IPS-NIHi11 (cell line): Measurements from ENCODE around the gene SKA3.
"Not testable (repeated sequence)": the region's sequence is repeated elsewhere in the genome, so short reads cannot be mapped to it uniquely, and the experiment has no call there.

ENCODE experiments used
- DNase-seq: peaks from one replicate; pipeline ENCODE4 v3.0.0; 2012; ENCODE audit warnings: mixed read lengths, low spot score

The SKA3 gene

DNA sequence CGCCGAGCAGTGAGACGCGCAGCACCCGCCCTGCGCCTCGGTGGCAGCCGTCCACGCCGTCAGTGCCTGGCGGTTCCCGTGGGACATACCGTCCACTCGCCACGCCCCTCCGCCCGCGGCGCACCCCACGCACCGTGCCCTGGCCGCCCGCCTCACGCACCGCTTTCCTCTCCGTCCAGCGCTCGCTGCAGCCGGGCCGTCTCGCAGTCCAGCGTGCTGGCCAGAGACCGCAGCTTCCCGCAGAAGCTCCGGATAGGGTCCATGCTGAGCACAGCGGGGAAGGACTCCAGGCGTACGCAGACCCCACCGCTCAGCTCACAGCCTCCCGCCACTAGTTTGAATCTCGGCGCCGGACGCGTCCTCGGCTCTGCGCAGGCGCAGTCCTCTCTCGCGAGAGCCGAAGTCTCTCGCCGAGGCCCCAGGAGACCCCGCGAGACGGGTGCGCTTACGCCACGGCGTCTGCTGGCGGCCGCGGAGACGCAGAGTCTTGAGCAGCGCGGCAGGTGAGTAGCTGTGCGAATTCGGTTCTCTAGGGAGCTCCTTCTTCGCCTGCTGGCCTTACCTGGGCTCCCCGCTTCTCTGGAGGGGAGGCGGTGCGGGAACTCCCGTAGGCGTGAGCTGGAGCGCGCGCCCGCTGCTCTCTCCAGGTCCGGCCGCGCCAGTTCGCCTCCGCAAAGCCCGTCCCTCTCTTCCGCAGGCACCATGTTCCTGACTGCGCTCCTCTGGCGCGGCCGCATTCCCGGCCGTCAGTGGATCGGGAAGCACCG, at the start of gene SKA3, which contains the start of gene MRPL57:
Gene SKA3, minus strand, starts transcription at position 338 of the 767 bp plus-strand sequence. Its CDS starts 75 bp downstream, at position 263.
Gene MRPL57, plus strand, starts transcription at position 444 of the 767 bp plus-strand sequence. Its CDS starts 259 bp downstream, at position 703.
- DNase-seq, result peak; percentile 95

DNA sequence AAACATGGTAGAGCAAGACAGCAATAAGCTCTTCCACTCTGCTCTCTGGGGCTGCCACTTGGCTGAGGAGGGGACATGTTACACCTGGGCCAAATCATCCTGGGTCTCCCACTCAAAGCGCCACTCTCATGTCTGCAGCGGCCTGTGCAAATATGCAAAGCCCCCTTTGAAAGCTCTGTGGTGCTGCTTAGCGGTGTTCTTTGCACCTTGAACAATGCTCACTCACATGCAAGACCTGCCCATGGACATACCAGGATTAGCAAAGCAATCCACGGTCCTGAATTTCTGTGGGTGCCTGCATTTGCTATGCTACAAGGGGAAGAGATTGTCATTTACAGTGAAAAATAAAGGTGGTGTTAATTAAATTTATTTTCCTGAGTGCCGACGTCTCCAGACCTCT, 48.7 kb upstream of the SKA3 start:
- no peak for DNase-seq

DNA sequence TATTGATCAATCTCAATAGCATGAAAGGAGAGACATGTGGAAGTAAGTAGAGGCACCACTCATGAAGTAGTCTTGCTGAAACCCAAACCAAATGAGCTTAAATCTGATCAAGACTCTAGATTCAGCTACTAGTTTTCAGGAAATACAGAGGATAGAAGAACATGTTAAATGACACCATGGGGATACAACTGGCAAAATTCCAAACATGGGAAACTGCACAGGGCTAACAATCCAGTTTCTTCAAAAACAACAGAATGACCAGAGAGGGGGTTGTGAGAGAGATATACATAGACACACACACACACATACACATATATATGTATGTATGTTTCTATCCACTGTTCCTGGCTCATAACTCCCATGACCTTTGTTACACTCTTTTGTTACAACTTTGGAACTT, 44.9 kb upstream of the SKA3 start:
- DNase-seq, result no peak

DNA sequence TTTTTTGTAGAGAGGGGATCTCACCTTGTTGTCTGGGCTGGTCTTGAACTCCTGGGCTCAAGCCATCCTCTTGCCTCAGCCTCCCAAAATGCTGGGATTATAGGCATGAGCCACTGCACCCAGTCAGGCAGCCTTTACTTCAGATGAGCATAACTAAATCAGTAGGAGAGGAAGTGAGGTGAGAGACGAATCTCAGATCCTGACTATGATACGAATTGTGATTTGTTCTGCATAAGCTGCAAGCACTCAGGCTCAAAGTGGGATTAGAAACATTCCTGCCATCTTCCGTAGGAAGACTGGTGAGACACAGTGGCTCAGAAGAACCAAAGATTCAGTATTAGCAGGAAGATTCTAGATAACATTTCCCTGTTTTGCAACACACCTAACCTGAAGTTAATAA, 43.4 kb upstream of the SKA3 start:
- DNase-seq, result not testable (repeated sequence)

DNA sequence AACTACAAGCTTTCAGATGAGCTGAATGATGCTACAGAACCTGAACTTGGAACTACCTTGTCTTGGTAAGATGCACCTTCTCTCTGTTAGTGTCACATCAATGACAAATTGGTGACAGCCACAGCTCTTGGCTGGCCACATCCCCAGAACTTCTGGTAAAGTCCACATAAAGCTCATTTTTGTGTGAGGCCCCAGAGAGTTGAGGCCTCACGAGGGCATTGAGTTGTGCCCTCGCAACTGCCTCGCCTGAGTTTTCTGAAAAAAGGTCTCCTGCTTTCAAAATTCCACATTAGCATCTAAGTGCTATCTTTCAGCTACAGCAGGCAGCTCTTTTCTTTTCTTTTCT, 42.7 kb upstream of the SKA3 start:
- no peak for DNase-seq

DNA sequence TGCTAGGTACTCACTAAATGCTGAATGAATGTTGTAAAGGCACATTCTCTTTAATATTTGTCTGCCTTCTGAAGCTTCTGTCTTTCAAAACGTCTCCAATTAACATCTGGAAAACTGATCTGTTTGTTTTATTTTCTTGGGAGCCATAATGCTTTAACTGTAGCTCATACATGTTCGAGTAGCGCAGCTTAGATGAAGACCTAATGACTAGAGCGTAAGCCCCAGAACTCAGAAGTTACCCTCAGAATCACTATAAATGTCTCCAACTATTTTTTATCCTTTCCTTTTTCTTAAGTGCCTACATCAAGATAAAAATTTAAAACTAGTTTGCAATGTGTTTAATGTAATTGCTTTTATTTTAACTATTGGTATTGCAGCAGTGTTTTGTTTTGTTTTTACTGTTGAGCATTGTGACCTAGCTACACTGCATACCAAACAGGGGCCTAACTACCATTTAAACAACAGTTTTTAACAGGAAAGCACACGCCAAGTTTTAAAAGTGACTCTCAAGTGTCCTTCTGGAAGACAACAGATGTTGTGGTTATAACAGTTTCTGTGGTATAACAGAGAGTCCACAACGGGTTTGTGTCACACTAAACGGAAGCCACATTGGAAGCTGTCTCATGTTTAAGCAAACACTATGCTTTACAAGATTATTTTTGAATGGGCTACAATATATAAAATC, 42.1 kb upstream of the SKA3 start:
- DNase-seq, result no peak

DNA sequence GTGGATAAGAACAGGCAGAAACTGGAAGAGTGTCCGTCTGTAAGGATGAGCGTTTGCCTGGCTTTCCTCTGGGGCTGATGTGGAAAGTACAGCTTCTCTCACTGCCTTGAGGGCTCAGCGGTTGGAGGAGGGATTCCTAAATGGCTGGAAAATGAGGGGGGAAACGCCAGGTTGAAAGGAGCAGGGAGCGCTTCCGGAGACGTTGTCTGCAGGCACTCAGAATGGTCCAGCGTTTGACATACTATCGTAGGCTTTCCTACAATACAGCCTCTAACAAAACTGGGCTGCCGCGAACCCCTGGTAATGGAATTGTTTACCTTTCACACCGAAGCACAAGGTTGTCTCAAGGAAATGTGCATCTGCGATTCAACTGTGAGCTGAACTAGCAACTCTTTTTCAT, 40.0 kb upstream of the SKA3 start:
- DNase-seq, result no peak

DNA sequence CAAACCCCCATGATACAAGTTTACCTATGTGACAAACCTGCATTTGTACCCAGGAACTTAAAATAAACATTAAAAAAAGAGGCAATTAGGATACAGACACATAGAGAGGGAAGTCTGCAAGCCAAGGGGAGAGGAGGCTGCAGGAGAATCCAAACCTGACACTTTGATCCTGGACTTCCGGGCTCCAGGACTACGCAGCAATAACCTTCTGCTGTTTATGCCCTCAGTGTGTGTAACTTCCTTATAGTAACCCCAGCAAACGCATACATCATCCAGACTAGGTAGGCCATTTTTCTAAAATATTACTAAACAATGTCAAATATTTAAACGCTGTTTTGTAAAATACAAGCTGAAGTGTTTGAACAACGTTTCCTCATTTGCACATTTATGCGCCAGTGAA, 39.1 kb upstream of the SKA3 start:
- not testable (repeated sequence) for DNase-seq

DNA sequence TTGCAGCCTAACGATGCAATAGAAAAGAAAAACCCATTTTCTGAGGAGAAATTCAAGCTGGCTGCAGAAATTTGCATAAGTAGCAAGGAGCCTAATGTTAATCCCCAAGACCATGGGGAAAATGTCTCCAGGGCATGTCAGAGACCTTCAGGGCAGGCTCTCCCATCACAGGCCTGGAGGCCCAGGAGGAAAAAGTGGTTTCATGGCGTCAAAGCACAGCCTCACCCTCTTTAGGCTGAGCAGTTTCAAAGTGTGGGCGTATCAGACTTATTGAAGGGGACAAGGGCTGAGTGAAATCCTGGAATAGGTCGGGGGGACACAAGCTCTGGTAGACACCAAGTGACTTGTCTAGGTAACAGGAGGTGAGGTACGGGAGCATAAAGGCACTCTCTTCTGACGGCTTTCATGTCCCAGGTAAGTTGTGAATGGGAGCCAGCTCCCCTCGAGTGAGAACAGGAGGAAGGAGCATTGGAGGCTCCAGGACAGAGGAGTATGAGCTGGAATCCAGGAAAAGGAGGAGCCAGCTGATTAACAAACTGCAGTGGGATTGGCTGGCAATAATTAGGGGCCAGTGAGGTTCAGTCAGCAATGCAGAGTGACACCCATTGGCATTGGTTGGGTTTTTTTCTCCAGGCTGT, 35.9 kb upstream of the SKA3 start:
- DNase-seq, result no peak

DNA sequence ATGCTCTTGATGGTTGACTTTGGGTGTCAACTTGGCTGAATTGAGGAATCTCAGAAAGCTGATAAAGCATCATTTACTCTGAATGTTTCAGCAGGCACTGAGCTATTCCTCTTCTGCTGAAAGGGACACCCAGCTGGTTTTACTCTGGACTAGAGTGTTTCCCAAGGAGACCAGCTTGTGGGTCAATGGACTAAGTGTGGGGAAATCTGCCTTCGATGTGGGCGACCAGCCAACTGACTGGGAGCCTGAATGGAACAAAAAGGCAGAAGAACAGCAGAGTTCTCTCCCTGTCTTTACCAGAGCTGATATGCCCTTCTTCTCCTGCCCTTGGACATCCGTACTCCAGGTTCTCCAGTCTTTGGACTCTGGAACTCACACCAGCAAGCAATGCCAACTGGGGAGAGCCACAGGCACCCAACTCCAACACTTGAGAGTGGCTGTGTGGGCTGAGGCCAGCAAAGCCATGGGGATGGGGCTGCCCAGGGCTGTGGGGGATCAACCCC, 32.4 kb upstream of the SKA3 start:
- DNase-seq, result no peak

DNA sequence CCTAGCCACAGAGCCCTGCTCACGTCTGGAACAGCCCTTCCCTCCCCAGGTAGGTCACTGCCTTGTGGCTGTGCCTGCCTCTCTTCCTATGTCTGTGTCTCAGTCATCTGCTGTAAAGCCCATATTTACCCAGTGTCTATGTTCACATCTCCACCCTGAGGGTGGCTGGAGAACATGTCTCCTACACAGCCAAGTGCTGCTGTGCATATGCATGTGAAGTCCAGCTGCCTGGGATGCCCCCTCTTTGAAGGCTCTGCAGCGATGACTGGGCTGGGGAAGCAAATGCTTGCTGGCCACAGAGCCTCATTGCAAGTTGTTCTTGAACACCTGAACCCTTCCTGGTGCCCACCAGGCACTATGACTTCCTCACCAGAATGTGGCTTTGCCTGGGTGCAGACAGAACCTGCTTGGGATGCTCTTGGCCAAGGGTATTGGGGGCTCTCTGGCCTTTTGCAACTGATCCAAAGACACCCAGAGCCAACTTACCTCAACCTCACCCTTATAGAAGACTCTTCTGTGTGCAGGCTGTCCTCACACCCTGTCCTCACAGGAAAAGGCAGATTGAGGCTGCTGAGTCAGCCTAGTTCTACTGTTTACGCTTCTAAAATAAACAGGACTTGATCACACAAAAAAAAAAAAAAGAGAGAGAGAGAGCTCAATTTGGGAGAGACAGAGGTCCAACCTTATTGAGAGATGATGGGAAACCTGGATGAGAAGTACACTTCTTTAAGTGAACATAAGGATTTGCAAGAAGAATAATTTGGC, 26.6 kb upstream of the SKA3 start:
- no peak for DNase-seq

DNA sequence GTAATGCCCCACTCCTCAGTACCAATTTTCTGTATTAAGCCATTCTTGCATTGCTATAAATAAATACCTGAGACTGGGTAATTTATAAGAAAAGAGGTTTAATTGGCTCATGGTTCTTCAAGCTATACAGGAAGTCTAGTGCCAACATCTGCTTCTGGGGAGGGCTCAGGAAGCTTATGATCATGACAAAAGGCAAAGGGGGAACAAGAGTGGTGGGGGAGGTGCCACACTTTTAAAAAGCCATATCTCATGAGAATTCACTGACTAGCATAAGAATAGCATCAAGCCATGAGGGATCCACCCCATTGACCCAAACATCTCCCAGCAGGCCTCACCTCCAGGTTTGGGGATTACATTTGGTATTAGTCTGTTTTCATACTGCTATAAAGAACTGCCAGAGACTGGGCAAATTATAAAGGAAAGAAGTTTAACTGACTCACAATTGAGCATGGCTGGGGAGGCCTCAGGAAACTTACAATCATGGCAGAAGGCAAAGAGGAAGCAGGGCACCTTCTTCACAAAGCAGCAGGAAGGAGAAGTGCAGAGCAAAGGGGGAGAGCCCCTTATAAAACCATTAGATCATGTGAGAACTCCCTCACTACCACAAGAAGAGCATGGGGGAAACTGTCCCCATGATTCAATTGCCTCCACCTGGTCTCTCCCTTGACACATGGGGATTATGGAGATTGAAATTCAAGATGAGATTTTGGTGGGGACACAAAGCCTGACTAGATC, 25.3 kb upstream of the SKA3 start:
- DNase-seq, result not testable (repeated sequence)

DNA sequence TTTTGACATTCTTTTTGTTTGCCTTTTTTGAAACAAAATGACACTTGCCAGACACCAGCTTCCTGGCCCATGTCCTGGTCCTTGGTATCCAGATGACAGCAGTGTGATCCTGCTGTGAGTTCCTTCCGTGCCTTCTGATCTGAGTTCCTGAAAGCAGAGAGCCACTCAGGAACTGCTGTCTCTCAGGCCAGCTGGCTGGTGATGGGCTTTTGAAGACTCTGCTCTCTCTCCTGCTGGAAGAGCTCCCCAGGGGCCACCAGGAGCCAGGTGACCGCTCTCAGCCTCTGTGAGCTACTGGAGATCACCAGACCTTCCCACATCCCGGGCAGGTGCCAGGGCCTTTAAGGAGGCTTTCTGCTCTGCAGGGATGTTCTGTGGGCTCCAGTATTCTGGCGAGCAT, 22.0 kb upstream of the SKA3 start:
- DNase-seq, result not testable (repeated sequence)

DNA sequence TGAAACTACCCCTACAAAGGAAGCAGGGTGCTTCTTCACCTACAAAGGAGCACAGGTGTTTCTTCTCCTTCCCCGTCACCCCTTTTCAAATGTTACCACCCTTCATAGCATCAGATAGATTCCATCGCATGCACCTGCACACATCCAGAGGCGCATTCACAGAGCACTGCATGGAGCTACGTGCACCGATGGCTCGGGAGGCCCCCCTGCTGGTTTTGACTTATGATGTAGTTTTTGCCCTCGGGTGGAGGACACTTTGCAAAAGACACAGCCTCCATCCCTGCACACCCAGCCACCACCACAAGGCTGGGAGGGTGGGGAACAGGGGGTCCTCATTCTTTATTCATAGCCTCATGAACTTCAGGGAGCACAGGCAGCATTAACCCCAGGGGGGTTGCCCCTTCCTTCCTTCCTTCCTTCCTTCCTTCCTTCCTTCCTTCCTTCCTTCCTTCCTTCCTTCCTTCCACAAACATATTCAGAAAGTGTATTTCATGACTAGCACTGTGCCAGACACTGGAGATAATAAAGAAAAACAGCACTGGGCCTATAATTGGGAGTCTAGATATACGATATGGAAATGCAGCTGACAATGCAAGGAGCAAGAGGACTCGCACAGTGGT, 21.4 kb upstream of the SKA3 start:
- not testable (repeated sequence) for DNase-seq

DNA sequence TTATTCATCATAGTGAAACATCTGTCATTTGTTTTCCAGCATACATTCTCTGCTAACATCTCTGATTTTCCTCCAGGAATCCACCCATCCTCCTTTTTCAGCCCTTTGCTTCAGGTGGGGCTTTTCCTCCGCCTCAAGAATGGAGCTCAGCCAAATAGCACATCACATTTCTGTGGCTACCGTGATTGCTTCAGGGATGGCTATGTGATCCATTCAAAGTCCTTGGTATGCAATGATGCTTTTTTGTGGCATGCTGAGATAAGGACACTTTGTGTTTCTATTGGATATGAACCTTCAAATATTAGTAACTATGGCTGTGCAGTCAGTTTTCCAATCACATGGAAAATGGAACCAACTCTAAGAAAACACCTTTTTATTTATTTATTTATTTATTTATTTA, 18.4 kb upstream of the SKA3 start:
- DNase-seq, result not testable (repeated sequence)

DNA sequence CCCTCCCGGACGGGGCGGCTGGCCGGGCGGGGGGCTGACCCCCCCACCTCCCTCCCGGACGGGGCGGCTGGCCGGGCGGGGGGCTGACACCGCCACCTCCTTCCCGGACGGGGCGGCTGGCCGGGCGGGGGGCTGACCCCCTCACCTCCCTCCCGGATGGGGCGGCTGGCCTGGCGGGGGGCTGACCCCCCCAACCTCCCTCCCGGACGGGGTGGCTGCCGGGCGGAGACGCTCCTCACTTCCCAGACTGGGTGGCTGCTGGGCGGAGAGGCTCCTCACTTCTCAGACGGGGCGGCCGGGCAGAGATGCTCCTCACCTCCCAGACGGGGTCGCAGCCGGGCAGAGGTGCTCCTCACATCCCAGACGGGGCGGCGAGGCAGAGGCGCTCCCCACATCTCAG, 10.1 kb upstream of the SKA3 start:
- DNase-seq, result not testable (repeated sequence)

DNA sequence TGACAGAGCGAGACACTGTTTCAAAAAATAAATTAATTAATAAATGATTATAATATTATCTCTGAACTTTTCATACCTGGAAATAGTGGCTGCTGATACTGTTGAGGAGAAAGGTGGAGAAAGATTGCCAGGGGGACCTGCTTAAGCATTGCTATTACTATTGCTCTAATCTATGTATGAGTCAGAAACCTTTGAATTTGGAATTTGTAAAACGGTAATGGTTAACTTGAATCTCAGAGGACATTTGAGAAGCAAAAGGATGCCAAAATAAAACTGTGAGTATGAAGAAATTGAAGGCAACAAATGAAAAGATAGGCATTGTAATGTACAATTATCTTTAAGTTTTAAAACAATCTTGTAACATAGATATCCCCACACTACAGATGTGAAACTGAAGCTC, 5.3 kb upstream of the SKA3 start:
- DNase-seq, result no peak

DNA sequence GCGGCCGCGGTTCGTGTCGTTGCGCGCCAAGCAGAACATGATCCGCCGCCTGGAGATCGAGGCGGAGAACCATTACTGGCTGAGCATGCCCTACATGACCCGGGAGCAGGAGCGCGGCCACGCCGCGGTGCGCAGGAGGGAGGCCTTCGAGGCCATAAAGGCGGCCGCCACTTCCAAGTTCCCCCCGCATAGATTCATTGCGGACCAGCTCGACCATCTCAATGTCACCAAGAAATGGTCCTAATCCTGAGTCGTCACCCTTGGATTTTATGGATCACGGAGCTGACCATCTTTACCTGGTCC, 581 bp upstream of the SKA3 start:
- no peak for DNase-seq

DNA sequence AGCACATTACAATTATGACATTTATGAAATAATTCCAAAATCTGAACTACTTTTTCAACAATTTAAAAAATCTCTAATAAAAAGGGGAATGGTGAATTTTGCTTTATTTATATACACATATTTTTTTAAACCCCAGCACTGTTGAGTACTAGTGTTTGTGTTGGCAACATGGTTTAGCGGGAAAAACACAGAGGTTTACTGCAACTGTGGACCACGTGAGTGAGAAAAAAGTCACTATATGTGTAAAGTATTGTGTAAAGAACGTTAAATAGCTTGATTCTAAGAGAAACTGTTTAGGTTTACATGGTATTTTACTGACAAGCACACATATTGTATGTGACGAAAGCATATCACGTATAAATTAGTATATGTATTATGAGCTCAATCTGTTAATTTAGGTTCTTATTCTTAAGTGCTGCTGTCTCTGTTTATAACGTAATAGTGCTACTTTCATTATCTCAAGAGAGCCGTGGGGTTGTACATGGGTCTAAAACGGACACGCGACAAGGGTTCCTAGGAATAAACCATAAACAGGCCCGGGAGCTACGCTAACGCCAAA, 617 bp downstream of the SKA3 start:
- no peak for DNase-seq

DNA sequence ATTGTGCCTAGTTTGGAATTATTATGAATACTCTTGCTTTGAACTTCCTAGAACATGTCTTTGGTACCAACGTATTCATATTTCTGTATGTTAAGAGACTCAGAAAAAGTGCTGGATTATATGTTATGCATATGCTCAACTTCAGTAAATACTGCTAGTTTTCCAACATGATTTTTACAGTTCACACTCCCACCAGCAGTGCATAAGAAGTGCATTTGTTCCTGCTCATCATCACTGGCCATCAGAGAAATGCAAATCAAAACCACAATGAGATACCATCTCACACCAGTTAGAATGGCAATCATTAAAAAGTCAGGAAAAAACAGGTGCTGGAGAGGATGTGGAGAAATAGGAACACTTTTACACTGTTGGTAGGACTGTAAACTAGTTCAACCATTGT, 2.6 kb downstream of the SKA3 start:
- not testable (repeated sequence) for DNase-seq

DNA sequence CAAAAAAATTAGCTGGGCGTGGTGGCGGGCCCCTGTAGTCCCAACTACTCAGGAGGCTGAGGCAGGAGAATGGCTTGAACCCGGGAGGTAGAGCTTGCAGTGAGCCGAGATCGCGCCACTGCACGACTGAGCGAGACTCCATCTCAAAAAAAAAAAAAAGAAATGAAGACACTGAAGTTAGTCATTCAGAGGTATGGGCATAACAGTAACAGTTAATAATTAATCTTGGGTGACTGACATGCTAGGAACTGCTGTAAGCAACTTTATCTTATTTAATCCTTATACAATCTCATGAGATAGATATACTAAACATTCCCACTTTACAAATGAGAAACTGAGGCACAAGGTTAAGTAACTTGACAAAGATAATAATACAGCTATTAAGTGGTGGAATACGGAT, 4.9 kb downstream of the SKA3 start:
- DNase-seq, result no peak
